HCT116 (cell line): ENCODE data around the gene ACYP2. TPM values are rescaled to one million over a fixed set of nuclear protein-coding genes. Genes with fewer than 3 reads are reported as not detected.

ENCODE experiments used
- ATAC-seq: fragments of 200-7000 bp; cut with Tn5 transposase; 2 replicates; pipeline ENCODE4 v1.9.1; 2020; ENCODE audit warnings: mild to moderate bottlenecking, moderate library complexity
- BruUV-seq: library from RNA; stranded (reverse); fragments of 400-500 nt; replicated peaks from 2 replicates; lab custom pipeline; 2021; lab: Mats Ljungman, UMichigan
- CTCF ChIA-PET: fragments of 300-600 bp; sonication (Branson Sonifier 250); formaldehyde crosslinking; loops from one replicate; lab custom pipeline; 2021; ENCODE audit warnings: antibody characterized with exemption; lab: Charles Lee
- POLR2A ChIA-PET: fragments of 300-600, 350-600 bp; sonication (Branson Sonifier 250); formaldehyde crosslinking; loops from one replicate; lab custom pipeline; 2021; ENCODE audit warnings: antibody characterized with exemption; lab: Charles Lee
- RAD21 ChIA-PET, 2 experiments: fragments of 300-600 bp; sonication (Branson Sonifier 250); formaldehyde crosslinking; loops; one replicate each; lab custom pipeline; 2023; ENCODE audit warnings: low total read pairs in 2 of 2; ENCODE audit not compliant: uncharacterized antibody in 2 of 2, unreplicated experiment in 2 of 2, low non-redundant PET in 1 of 2; lab: Charles Lee
- DNase-seq: peaks from one replicate; pipeline ENCODE4 v3.0.0-alpha.2; 2010; ENCODE audit warnings: low read depth, low spot score
- H2AFZ ChIP-seq: fragments of 200-600 bp; shearing (Covaris generic), sonication (generic); 2 replicates; pipeline ENCODE4 v1.6.1; 2017; ENCODE audit warnings: low read depth, mixed run types, mixed read lengths, antibody characterized with exemption, low read length; ENCODE audit not compliant: poor library complexity, severe bottlenecking
- H3K27ac ChIP-seq: 2 replicates; pipeline ENCODE4 v1.5.1; 2012; ENCODE audit warnings: low read depth, low read length
- H3K27me3 ChIP-seq: fragments of 200-600 bp; sonication (generic); 2 replicates; pipeline ENCODE4 v1.6.1; 2016; ENCODE audit warnings: mixed run types, low read length, mixed read lengths; ENCODE audit not compliant: insufficient read depth
- H3K36me3 ChIP-seq, 2 experiments: fragments of 200-500 bp in 1 of 2; fragments of 200-600 bp in 1 of 2; sonication (Bioruptor generic) in 1 of 2; sonication (generic) in 1 of 2; 2 replicates each; pipeline versions ENCODE4 v1.5.1 to v1.6.1; 2014 to 2016; ENCODE audit warnings: low read length in 2 of 2, inconsistent platforms in 1 of 2, mixed read lengths in 1 of 2, mixed run types in 1 of 2; ENCODE audit not compliant: insufficient read depth in 2 of 2, control insufficient read depth in 1 of 2
- H3K4me1 ChIP-seq, 2 experiments: fragments of 200-600 bp in 1 of 2; sonication (generic) in 1 of 2; 2 replicates each; pipeline versions ENCODE4 v1.5.1 to v1.6.1; 2012 to 2017; ENCODE audit warnings: low read length in 2 of 2, inconsistent platforms in 1 of 2, mild to moderate bottlenecking in 1 of 2, mixed read lengths in 1 of 2, mixed run types in 1 of 2, moderate library complexity in 1 of 2; ENCODE audit not compliant: insufficient read depth in 2 of 2, control insufficient read depth in 1 of 2
- H3K4me2 ChIP-seq: fragments of 200-600 bp; sonication (generic); 2 replicates; pipeline ENCODE4 v1.6.1; 2017; ENCODE audit warnings: mixed run types, low read length, mixed read lengths
- H3K4me3 ChIP-seq, 2 experiments: fragments of 200-600 bp in 1 of 2; sonication (generic) in 1 of 2; replicated peaks in 1 of 2; 2 replicates each; pipeline ENCODE4 v1.5.1; 2011 to 2016; ENCODE audit warnings: low read length in 2 of 2, control low read depth in 1 of 2, low read depth in 1 of 2, mild to moderate bottlenecking in 1 of 2, mixed read lengths in 1 of 2, mixed run types in 1 of 2
- H3K79me2 ChIP-seq: fragments of 200-600 bp; sonication (generic); 2 replicates; pipeline ENCODE4 v1.6.1; 2017; ENCODE audit warnings: mild to moderate bottlenecking, mixed run types, low read length, moderate library complexity, mixed read lengths; ENCODE audit not compliant: insufficient read depth
- H3K9ac ChIP-seq: fragments of 200-600 bp; sonication (generic); 2 replicates; pipeline ENCODE4 v1.6.1; 2016; ENCODE audit warnings: low read length, mixed read lengths
- H3K9me2 ChIP-seq: fragments of 200-600 bp; sonication (generic), shearing (Covaris generic); 2 replicates; pipeline ENCODE4 v1.6.1; 2017; ENCODE audit warnings: mixed run types, mild to moderate bottlenecking, moderate library complexity; ENCODE audit not compliant: insufficient read depth
- H3K9me3 ChIP-seq, 2 experiments: fragments of 200-500 bp in 1 of 2; fragments of 200-600 bp in 1 of 2; sonication (Bioruptor generic) in 1 of 2; sonication (generic) in 1 of 2; 2 replicates each; pipeline ENCODE4 v1.6.1; 2014 to 2017; ENCODE audit warnings: low read length in 2 of 2, mixed read lengths in 2 of 2, inconsistent platforms in 1 of 2, low read depth in 1 of 2, mild to moderate bottlenecking in 1 of 2, mixed run types in 1 of 2, moderate library complexity in 1 of 2; ENCODE audit not compliant: control insufficient read depth in 1 of 2, insufficient read depth in 1 of 2
- H4K20me1 ChIP-seq: fragments of 200-600 bp; sonication (generic), shearing (Covaris generic); 2 replicates; pipeline ENCODE4 v1.6.1; 2017; ENCODE audit warnings: mixed run types, mild to moderate bottlenecking, moderate library complexity; ENCODE audit not compliant: insufficient read depth
- ATF3 ChIP-seq: IDR thresholded peaks from 2 replicates; pipeline ENCODE4 v1.6.1; 2012
- CBX3 ChIP-seq: IDR thresholded peaks from 2 replicates; pipeline ENCODE4 v1.6.1; 2012; ENCODE audit warnings: low read depth
- CTCF ChIP-seq, 3 experiments: fragments of 200-600 bp in 1 of 3; sonication (generic) in 1 of 3; IDR thresholded peaks in 2 of 3; conservative IDR thresholded peaks in 1 of 3; 2 replicates each; pipeline ENCODE4 v1.5.1; 2012 to 2017; ENCODE audit warnings: low read depth in 2 of 3, low read length in 2 of 3, antibody characterized with exemption in 1 of 3, borderline replicate concordance in 1 of 3, control low read depth in 1 of 3, mild to moderate bottlenecking in 1 of 3, mixed read lengths in 1 of 3, mixed run types in 1 of 3, moderate library complexity in 1 of 3; ENCODE audit not compliant: insufficient read depth in 1 of 3
- EGR1 ChIP-seq: IDR thresholded peaks from 2 replicates; pipeline ENCODE4 v1.6.1; 2012; ENCODE audit warnings: low read depth
- EZH2 ChIP-seq: fragments of 200-600 bp; sonication (generic); IDR thresholded peaks from 2 replicates; pipeline ENCODE4 v1.6.1; 2017; ENCODE audit warnings: antibody characterized with exemption, mixed run types
- JUND ChIP-seq: IDR thresholded peaks from 2 replicates; pipeline ENCODE4 v1.6.1; 2012
- POLR2AphosphoS5 ChIP-seq: IDR thresholded peaks from 2 replicates; pipeline ENCODE4 v1.6.1; 2011; ENCODE audit warnings: mild to moderate bottlenecking, low read depth, low read length, moderate library complexity
- RAD21 ChIP-seq: IDR thresholded peaks from 2 replicates; pipeline ENCODE4 v1.6.1; 2012; ENCODE audit warnings: low read depth, mild to moderate bottlenecking
- REST ChIP-seq: IDR thresholded peaks from 2 replicates; pipeline ENCODE4 v1.6.1; 2012; ENCODE audit warnings: low read depth
- SIN3A ChIP-seq: IDR thresholded peaks from 2 replicates; pipeline ENCODE4 v1.6.1; 2012; ENCODE audit warnings: low read depth
- SRF ChIP-seq: IDR thresholded peaks from 2 replicates; pipeline ENCODE4 v1.6.1; 2012; ENCODE audit warnings: low read depth
- YY1 ChIP-seq: IDR thresholded peaks from 2 replicates; pipeline ENCODE4 v1.6.1; 2011; ENCODE audit warnings: low read length, low read depth, moderate library complexity, mild to moderate bottlenecking; ENCODE audit not compliant: insufficient replicate concordance; ENCODE audit errors: extremely low read depth
- ZBTB33 ChIP-seq: IDR thresholded peaks from 2 replicates; pipeline ENCODE4 v1.6.1; 2011; ENCODE audit warnings: mild to moderate bottlenecking, low read length, moderate library complexity; ENCODE audit not compliant: insufficient replicate concordance; ENCODE audit errors: extremely low read depth
- ZFX ChIP-seq: fragments of 450-650 bp; IDR thresholded peaks from 2 replicates; pipeline ENCODE4 v1.6.1; 2017
- ZNF274 ChIP-seq: fragments of 200-500 bp; sonication (Bioruptor generic); IDR thresholded peaks from 2 replicates; pipeline ENCODE4 v1.6.1; 2014; ENCODE audit warnings: mild to moderate bottlenecking, low read depth, low read length, inconsistent platforms
- intact Hi-C: fragments of 100-400 bp; cut with micrococcal nuclease; formaldehyde crosslinking; loops from 2 replicates; pipeline ENCODE4 v1.10.0; 2022
- total RNA-seq: library from RNA; stranded (reverse); gene quantifications from one replicate; pipeline ENCODE4 v1.2.1, GENCODE V29; 2021; ENCODE audit not compliant: unreplicated experiment

Gene ACYP2
- total RNA-seq, 1 experiment from 2014 or later = 9.4 TPM

- intact Hi-C loops = no loop called here
- Histone ChIP-seq H3K4me2 (no peak overlapping the region), H3K9ac (no peak overlapping the region), H4K20me1 (no peaks in the 10 kb centered on the region), H3K4me1 (no peaks in the 10 kb centered on the region), H3K27ac (no peak overlapping the region), H3K4me3 (no peak overlapping the region), H3K9me2 (no peaks in the 10 kb centered on the region), H3K79me2 (no peaks in the 10 kb centered on the region), H2AFZ (no peak overlapping the region), H3K27me3 (no peaks in the 10 kb centered on the region), H3K36me3 (no peaks in the 10 kb centered on the region), H3K9me3 (no peaks in the 10 kb centered on the region)
- CTCF ChIA-PET = no interaction called here
- ATAC-seq = no peak
- BruUV-seq = no TSS peak
- POLR2A ChIA-PET = no interaction called here
- RAD21 ChIA-PET = no interaction called here
- TF ChIP-seq POLR2AphosphoS5 = no peak
- TF ChIP-seq SRF = no peak
- no peak for TF ChIP-seq CTCF (IDR thresholded peaks at IDR 0.05 in 2 of 3, conservative IDR thresholded peaks at IDR 0.05 in 1 of 3; ENCODE audit: borderline replicate concordance in 1 of 3, insufficient read depth in 1 of 3, low read depth in 2 of 3, low read length in 2 of 3)
- no peak for TF ChIP-seq EZH2
- TF ChIP-seq REST = no peak
- no peak for TF ChIP-seq ZNF274
- TF ChIP-seq CBX3 = no peak
- TF ChIP-seq ZFX = no peak
- TF ChIP-seq RAD21 = no peak
- no peak for TF ChIP-seq ZBTB33
- TF ChIP-seq SIN3A = no peak
- TF ChIP-seq EGR1 = no peak
- TF ChIP-seq JUND = no peak
- no peak for TF ChIP-seq ATF3
- no peak for TF ChIP-seq YY1
- TF ChIP-seq, all 23 proteins: peak for 0
- no peak for DNase-seq
Measured at GRCh38 chr2:54317973-54318372, 202.6 kb downstream of the ACYP2 start.
